HepG2 (cell line): ENCODE results near the gene GPER1. TPM values are rescaled to one million over a fixed set of nuclear protein-coding genes. Genes with fewer than 3 reads are reported as not detected.

ENCODE experiments used
- CREM ChIP-seq, 2 experiments: sonication (generic) in 1 of 2; formaldehyde crosslinking in 1 of 2; IDR thresholded peaks; 2 replicates each; pipeline versions ENCODE4 v1.4.0 to v1.6.1; 2016 to 2020; ENCODE audit warnings: antibody characterized with exemption in 1 of 2, mild to moderate bottlenecking in 1 of 2, missing genetic modification reagents in 1 of 2
- E2F2 ChIP-seq: sonication (generic); formaldehyde crosslinking; IDR thresholded peaks from 2 replicates; pipeline ENCODE4 v1.4.0; 2020; ENCODE audit warnings: missing genetic modification reagents, borderline replicate concordance
- GPN1 ChIP-seq: sonication (generic); formaldehyde crosslinking; IDR thresholded peaks from 2 replicates; pipeline ENCODE4 v1.5.1; 2020; ENCODE audit warnings: missing genetic modification reagents, borderline replicate concordance
- GZF1 ChIP-seq: sonication (generic); formaldehyde crosslinking; IDR thresholded peaks from 2 replicates; pipeline ENCODE4 v1.5.1; 2020; ENCODE audit warnings: mild to moderate bottlenecking, missing genetic modification reagents
- HNRNPUL1 ChIP-seq: fragments of 200-400 bp; formaldehyde crosslinking; IDR thresholded peaks from 2 replicates; pipeline ENCODE4 v1.6.1; 2017; ENCODE audit warnings: low read depth, mild to moderate bottlenecking, low read length, moderate library complexity
- KLF13 ChIP-seq: sonication (generic); formaldehyde crosslinking; IDR thresholded peaks from 2 replicates; pipeline ENCODE4 v1.4.0; 2020; ENCODE audit warnings: mild to moderate bottlenecking, missing genetic modification reagents
- SMYD3 ChIP-seq: sonication (generic); formaldehyde crosslinking; IDR thresholded peaks from 2 replicates; pipeline ENCODE4 v1.8.1; 2023; ENCODE audit warnings: mild to moderate bottlenecking, missing genetic modification reagents
- TEAD3 ChIP-seq: optimal IDR thresholded peaks from 2 replicates; pipeline ENCODE3; 2016; ENCODE audit warnings: borderline replicate concordance
- XRCC5 ChIP-seq: fragments of 200-400 bp; formaldehyde crosslinking; optimal IDR thresholded peaks from 2 replicates; pipeline ENCODE3; 2017; ENCODE audit warnings: mild to moderate bottlenecking, low read length
- ZNF350 ChIP-seq: sonication (generic); formaldehyde crosslinking; IDR thresholded peaks from 2 replicates; pipeline ENCODE4 v1.4.0; 2020; ENCODE audit warnings: mild to moderate bottlenecking, low read depth, missing genetic modification reagents, borderline replicate concordance
- ZNF543 ChIP-seq: sonication (generic); formaldehyde crosslinking; IDR thresholded peaks from 2 replicates; pipeline ENCODE4 v1.4.0; 2020; ENCODE audit warnings: mild to moderate bottlenecking, missing genetic modification reagents
- ZNF574 ChIP-seq: sonication (generic); formaldehyde crosslinking; IDR thresholded peaks from 2 replicates; pipeline ENCODE4 v1.4.0; 2020; ENCODE audit warnings: missing genetic modification reagents
- ZNF687 ChIP-seq: sonication (generic); formaldehyde crosslinking; IDR thresholded peaks from 2 replicates; pipeline ENCODE4 v1.5.1; 2020; ENCODE audit warnings: mild to moderate bottlenecking, missing genetic modification reagents, moderate library complexity
- ZNF703 ChIP-seq: sonication (generic); formaldehyde crosslinking; IDR thresholded peaks from 2 replicates; pipeline ENCODE4 v1.5.1; 2020; ENCODE audit warnings: missing genetic modification reagents, mild to moderate bottlenecking, moderate library complexity, borderline replicate concordance
- ZSCAN12 ChIP-seq: sonication (generic); formaldehyde crosslinking; IDR thresholded peaks from 2 replicates; pipeline ENCODE4 v1.9.0; 2021; ENCODE audit warnings: mild to moderate bottlenecking, missing genetic modification reagents
- polyA plus RNA-seq, 8 experiments: library from polyadenylated mRNA; depleted of rRNA in 3 of 8; stranded (reverse) in 7 of 8; unstranded in 1 of 8; fragments of >200 nt; fragmentation: Illumina TruSeq in 4 of 8; extraction: Trizol in 4 of 8; gene quantifications; 2 replicates each; pipeline versions ENCODE4 v1.2.1 to v1.2.3, GENCODE V29; 2011 to 2016; ENCODE audit warnings: low read depth in 4 of 8, missing spikeins in 1 of 8, mixed read lengths in 1 of 8; ENCODE audit not compliant: insufficient read depth in 1 of 8
- total RNA-seq, 5 experiments: library from RNA; depleted of rRNA; stranded (reverse); fragments of >200 nt; fragmentation: Illumina TruSeq; extraction: Trizol; gene quantifications; 2 replicates each; pipeline ENCODE4 v1.2.3, GENCODE V29; 2016; ENCODE audit warnings: low read depth in 1 of 5
- TF ChIP-seq, protein P1 (sequence below): sonication (generic); formaldehyde crosslinking; IDR thresholded peaks from 2 replicates; pipeline ENCODE4 v1.4.0; 2020; ENCODE audit warnings: missing genetic modification reagents

Gene GPER1
- total and polyA plus RNA-seq, 2 of the 13 experiments (the other 11 are each of a cell fraction or from before 2014, with no cell fraction given) = 12.7 to 19.7 TPM

- TF ChIP-seq CREM (IDR thresholded peaks at IDR 0.05) (no peak), CREM (CRISPR knock-in tag; IDR thresholded peaks at IDR 0.05) (no peak), ZNF703 (CRISPR knock-in tag) (no peak), ZNF543 (CRISPR knock-in tag) (no peak), GZF1 (CRISPR knock-in tag) (no peak), XRCC5 (peak; percentile 82), SMYD3 (no peak), ZSCAN12 (CRISPR knock-in tag) (no peak), HNRNPUL1 (no peak), TEAD3 (CRISPR knock-in tag) (peak; percentile 10), GPN1 (no peak), KLF13 (no peak), ZNF350 (CRISPR knock-in tag) (no peak), ZNF574 (CRISPR knock-in tag) (0 out of 2 replicates have a peak, but pooled peaks have one; percentile 21), E2F2 (CRISPR knock-in tag) (no peak), ZNF687 (CRISPR knock-in tag) (peak; percentile 62)
- TF ChIP-seq, protein P1, sequence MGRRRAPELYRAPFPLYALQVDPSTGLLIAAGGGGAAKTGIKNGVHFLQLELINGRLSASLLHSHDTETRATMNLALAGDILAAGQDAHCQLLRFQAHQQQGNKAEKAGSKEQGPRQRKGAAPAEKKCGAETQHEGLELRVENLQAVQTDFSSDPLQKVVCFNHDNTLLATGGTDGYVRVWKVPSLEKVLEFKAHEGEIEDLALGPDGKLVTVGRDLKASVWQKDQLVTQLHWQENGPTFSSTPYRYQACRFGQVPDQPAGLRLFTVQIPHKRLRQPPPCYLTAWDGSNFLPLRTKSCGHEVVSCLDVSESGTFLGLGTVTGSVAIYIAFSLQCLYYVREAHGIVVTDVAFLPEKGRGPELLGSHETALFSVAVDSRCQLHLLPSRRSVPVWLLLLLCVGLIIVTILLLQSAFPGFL = no peak
Observed at GRCh38 chr7:1123715-1124114, 35.8 kb downstream of the GPER1 start (continued).
